SH-SY5Y (cell line): ENCODE measurements around the gene PCSK4.

Experiments used
- GATA2 ChIP-seq: IDR thresholded peaks from 2 replicates; pipeline ENCODE4 v1.6.1; 2011; ENCODE audit warnings: mild to moderate bottlenecking, low read depth, low read length
- GATA3 ChIP-seq: IDR thresholded peaks from 2 replicates; pipeline ENCODE4 v1.6.1; 2011; ENCODE audit warnings: low read depth, mild to moderate bottlenecking, low read length, moderate library complexity

DNA sequence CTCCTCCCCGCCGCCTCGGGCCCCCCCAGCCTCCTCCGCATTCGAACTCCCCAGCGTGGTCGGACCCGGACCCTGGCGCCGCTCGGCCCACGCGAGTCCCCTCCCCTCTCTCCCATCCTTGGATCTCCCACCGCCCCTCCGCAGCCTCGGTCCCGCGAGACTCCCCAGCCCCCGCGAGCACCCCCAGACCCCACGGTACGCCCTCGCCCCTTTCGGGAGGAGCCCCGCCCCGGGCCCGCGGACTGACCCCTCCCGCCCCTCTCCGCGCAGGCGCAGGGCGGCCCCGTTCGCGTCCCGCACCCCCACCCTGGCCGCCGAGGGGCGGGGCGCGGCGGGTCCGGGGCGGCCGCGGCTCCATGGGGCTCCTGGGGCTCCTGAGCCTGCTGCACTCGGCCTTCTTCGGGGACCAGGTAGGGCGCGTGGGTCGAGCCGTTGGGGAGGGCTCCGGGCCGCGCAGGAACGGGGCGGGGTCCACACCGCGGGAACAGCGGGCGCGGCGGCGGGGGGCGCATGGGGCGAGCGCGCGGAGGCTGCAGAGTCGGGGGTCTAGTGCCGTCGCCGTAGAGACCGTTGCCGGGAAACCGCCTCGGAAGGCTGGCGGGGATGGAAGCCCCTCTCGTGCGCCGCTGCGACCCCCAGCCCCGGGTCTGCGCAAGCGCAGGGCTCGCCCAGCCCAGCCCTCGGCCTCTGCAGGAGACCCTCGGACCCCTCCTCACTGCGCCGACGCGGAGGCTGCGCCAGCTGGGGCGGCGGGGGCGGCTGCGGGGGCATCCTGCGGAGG is 44.0 kb downstream of the PCSK4 start:
- TF ChIP-seq GATA2 (no peak), GATA3 (no peak)
